Endometrial microvascular endothelial cells (primary cell): ENCODE data around the gene GSG1L. TPM values are rescaled to one million over a fixed set of nuclear protein-coding genes. Genes with fewer than 3 reads are reported as not detected.

Experiments
- in situ Hi-C: cut with HindIII; loops from 2 replicates; pipeline ENCODE4 v1.10.0; 2017; ENCODE audit warnings: low sequenced_read_pairs, low pct_unique_long_range_greater_than_20kb; ENCODE audit errors: inconsistent ontology term
- total RNA-seq: library from RNA; depleted of rRNA; stranded (reverse); fragments of >200 nt; gene quantifications from one replicate; pipeline ENCODE4 v1.2.3, GENCODE V29; 2015; ENCODE audit errors: inconsistent ontology term

GSG1L gene
- total RNA-seq, 1 donor from 2014 or later, result not detected

GRCh38 chr16:28069971-28070794 is 6.7 kb upstream of the GSG1L start:
- in situ Hi-C loops, result no loop called here

- in situ Hi-C loops, result no loop called here
These were observed 5.5 kb upstream of the GSG1L start for GRCh38 chr16:28068976-28069375.

- in situ Hi-C loops, result no loop called here
These were observed 4.3 kb upstream of the GSG1L start for GRCh38 chr16:28067604-28068379.

- in situ Hi-C loops, result no loop called here
These were observed 1.3 kb upstream of the GSG1L start for GRCh38 chr16:28064706-28065249.

- in situ Hi-C loops, result no loop called here
These were observed 636 bp upstream of the GSG1L start for GRCh38 chr16:28064150-28064549.

GRCh38 chr16:28062847-28063521 is 530 bp downstream of the GSG1L start:
- in situ Hi-C loops, result no loop called here

GRCh38 chr16:28062261-28062846 is 1.2 kb downstream of the GSG1L start:
- in situ Hi-C loops, result no loop called here

GRCh38 chr16:28061352-28062101 is 2.0 kb downstream of the GSG1L start:
- in situ Hi-C loops, result no loop called here

- in situ Hi-C loops, result no loop called here
These were observed 3.5 kb downstream of the GSG1L start for GRCh38 chr16:28059841-28060575.

GRCh38 chr16:28058839-28059589 is 4.5 kb downstream of the GSG1L start:
- in situ Hi-C loops, result no loop called here

GRCh38 chr16:28057949-28058348 is 5.6 kb downstream of the GSG1L start:
- in situ Hi-C loops, result no loop called here

- in situ Hi-C loops, result no loop called here
These were observed 10.1 kb downstream of the GSG1L start for GRCh38 chr16:28053461-28053860.

GRCh38 chr16:28052274-28053128 is 11.0 kb downstream of the GSG1L start:
- in situ Hi-C loops, result no loop called here

- in situ Hi-C loops, result no loop called here
These were observed 12.0 kb downstream of the GSG1L start for GRCh38 chr16:28051486-28051885.

- in situ Hi-C loops, result no loop called here
These were observed 20.7 kb downstream of the GSG1L start for GRCh38 chr16:28042811-28043210.

GRCh38 chr16:28041615-28042014 is 21.9 kb downstream of the GSG1L start:
- in situ Hi-C loops, result no loop called here
